ENCODE measurements around the gene CTRB2.

CTRB2 gene

DNA sequence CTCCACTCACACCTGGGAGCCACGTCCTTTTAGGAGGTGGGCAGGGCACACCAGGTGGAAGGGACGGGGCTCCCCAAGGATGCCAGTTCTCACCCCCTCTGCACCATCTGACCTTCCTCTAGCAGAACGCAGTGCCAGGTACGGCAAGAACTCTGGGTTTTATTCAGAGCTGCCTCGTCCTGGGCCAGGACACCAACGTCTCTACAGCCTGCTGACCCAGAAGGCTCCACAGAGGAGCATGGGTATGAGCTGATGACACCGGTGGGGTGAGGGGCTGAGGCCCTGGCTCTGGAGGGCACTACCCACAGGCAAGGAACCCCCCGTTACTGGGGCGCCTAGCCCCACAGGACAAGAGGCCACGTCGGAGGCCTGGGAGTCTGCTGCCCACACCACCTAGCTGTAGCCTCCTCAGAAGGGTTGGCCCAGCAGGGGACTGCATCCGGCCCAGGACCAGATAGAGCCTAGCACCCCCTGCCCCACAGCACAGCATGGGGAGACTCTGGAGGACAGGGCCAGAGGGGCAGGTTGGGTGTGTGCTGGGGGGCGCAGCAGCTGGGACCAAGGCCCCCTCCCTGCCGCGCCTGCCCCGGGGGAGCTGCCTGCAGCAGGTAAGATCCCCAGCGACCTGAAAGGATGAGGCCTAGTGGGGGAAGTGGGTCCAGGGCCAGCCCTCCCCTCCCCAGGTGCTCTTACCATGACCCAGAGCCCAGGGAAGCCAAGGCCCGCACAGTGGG lies 30.6 kb upstream of the CTRB2 start:
- CTCF ChIA-PET, result interaction anchor here (0.6 to 1.6 kb wide), 2 partner anchors 145 to 165 kb away, joined by 3 to 5 read pairs; no protein-coding TSS in a partner anchor
- no peaks in the 10 kb centered on the region for H3K36me3 Mint-ChIP-seq
- peaks cover 32% of the 10 kb centered on the region for H3K27me3 Mint-ChIP-seq
- no peaks in the 10 kb centered on the region for H3K9me3 Mint-ChIP-seq
- DNase-seq, result no peak
- H3K4me3 Mint-ChIP-seq, result no peak overlapping the region
- H3K27ac Mint-ChIP-seq, result no peak overlapping the region
- H3K4me1 Mint-ChIP-seq, result no peaks in the 10 kb centered on the region

DNA sequence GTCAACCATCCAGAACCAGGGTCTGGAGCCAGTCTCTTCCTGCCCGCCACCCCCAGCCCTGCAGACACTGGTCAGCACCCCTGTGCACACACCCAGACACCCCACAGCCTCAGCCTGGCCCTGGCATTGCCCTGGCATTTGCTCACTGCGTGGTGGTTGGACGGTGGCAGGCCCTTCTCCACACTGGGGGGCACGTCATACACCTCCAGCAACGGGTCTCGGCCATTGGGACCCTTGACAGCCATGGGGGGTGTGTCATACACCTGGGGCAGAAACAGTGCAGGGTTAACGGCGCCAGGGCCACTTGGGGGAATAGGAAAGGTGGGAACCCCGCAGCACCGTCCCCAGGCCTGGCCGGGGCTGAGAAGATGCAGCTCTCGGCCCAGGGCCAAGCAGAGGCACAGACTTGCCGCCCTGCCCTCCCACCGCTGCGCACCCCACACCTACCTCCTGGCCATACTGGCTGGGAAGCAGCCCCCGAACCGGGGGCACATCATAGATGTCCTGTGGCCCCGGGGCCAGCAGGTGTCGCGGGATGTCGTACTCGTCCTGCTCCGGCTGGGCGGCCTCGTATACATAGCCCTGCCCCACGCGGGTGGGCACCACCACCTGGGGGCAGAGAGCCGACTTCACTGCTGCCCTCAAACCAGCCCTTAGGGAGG lies 29.9 kb upstream of the CTRB2 start:
- peaks cover 25% of the 10 kb centered on the region for H3K27me3 Mint-ChIP-seq
- no peaks in the 10 kb centered on the region for H3K4me1 Mint-ChIP-seq
- H3K9me3 Mint-ChIP-seq, result no peaks in the 10 kb centered on the region
- DNase-seq, result no peak
- no peak overlapping the region for H3K27ac Mint-ChIP-seq
- no peak overlapping the region for H3K4me3 Mint-ChIP-seq
- H3K36me3 Mint-ChIP-seq, result no peaks in the 10 kb centered on the region
- CTCF ChIA-PET, result interaction anchor here (1.1 to 1.6 kb wide), 2 partner anchors 145 to 165 kb away, joined by 4 to 5 read pairs; no protein-coding TSS in a partner anchor

DNA sequence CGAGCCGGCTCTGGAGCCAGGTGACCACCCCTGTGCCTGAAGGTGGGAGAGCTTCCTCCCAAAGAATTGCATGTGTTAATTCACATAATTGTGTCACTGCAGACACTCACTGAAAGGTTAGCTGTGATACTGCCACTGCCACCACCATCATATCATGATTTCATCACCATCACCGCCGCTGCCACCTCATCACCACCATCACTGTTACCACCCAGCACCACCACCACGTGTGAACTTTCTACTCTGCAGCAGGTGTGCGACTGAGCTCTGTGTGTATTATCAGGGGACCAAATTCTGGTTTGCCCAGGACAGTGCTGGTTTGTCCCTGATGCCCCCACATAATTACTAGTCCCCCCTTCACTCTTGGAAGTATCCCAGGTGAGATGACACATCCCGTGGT lies 29.3 kb upstream of the CTRB2 start:
- H3K27me3 Mint-ChIP-seq, result peaks cover 23% of the 10 kb centered on the region
- CTCF ChIA-PET, result interaction anchor here (1.1 to 4.0 kb wide), 3 partner anchors 146 to 165 kb away, joined by 4 to 43 read pairs (median 5); no protein-coding TSS in a partner anchor

DNA sequence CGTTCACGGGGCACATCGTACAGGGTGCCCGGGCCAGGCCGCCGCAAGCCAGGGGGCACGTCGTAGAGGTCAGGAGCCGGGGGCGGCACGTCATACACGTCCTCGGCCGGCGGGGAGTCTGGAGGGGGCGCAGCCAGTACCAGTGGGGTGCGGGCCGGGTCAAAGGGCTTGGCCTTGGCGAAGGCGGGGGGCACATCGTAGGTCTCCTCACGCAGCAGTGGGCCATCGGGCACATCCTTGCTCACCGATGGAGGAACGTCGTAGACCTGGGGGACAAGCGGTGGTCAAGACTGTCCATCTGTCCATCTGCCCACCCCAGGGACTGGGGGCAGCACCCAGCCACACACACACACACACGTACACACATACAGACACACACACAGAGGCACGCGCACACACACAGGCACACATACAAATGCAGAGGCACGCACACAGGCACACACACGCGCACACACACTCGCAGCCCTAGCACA lies 28.8 kb upstream of the CTRB2 start:
- H3K27ac Mint-ChIP-seq, result no peak overlapping the region
- CTCF ChIA-PET, result interaction anchor here (1.1 to 4.0 kb wide), 2 partner anchors 149 to 166 kb away, joined by 4 to 43 read pairs; no protein-coding TSS in a partner anchor
- no peak overlapping the region for H3K4me3 Mint-ChIP-seq
- no peak for DNase-seq
- H3K4me1 Mint-ChIP-seq, result no peaks in the 10 kb centered on the region
- peaks cover 23% of the 10 kb centered on the region for H3K27me3 Mint-ChIP-seq
- H3K36me3 Mint-ChIP-seq, result no peaks in the 10 kb centered on the region
- H3K9me3 Mint-ChIP-seq, result no peaks in the 10 kb centered on the region

More for the DNA sequence above, 29.3 kb upstream of the CTRB2 start:
- Mint-ChIP-seq H3K9me3 (no peaks in the 10 kb centered on the region), H3K36me3 (no peaks in the 10 kb centered on the region), H3K4me3 (no peak overlapping the region), H3K27ac (no peak overlapping the region), H3K4me1 (no peaks in the 10 kb centered on the region)
- no peak for DNase-seq

DNA sequence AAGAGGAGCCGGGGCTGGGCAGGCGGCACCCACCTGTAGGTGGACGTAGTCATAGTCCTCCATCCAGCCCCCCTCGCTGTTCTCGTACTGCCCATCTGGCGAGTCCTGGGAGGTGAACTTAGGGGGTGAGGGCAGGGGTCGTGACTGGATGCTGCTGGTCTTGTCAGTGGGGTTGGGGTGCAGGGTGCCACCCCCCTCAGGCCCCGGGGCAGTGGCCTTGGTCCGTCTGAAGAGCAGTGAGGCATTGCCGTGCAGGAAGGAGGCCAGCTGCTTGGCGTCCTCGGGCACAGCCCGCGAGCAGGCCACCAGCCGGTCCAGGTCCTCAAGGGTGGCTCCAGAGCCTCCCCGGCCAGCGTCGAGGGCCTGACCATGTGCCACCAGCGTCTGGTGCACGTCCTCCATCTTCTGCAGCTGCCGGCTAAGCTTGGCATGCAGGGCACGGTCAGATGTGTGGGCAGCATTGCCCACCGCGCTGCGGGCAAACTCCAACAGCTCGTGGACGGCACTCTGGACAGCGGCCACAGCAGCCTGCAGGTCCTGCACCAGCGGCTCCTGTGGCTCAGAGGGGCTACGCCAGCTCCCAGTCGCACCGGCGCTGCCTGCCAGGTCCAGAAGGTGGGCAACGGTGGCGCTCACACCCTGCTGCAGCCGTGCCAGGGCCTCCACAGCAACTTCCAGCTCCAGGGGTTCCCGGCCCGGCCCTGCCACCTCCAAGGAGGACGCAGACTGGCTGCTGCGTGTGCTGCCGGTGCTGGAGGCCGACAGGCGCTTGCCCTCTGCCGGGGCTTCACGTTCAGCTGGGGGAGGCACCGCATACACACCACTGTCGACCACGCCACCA lies 28.1 kb upstream of the CTRB2 start:
- peaks cover 25% of the 10 kb centered on the region for H3K27me3 Mint-ChIP-seq
- H3K4me3 Mint-ChIP-seq, result no peak overlapping the region
- no peaks in the 10 kb centered on the region for H3K4me1 Mint-ChIP-seq
- H3K36me3 Mint-ChIP-seq, result no peaks in the 10 kb centered on the region
- CTCF ChIA-PET, result interaction anchor here (0.8 to 4.0 kb wide), 11 partner anchors 35 to 169 kb away, joined by 3 to 43 read pairs (median 16); no protein-coding TSS in a partner anchor
- H3K27ac Mint-ChIP-seq, result no peak overlapping the region
- DNase-seq, result no peak
- H3K9me3 Mint-ChIP-seq, result no peaks in the 10 kb centered on the region

DNA sequence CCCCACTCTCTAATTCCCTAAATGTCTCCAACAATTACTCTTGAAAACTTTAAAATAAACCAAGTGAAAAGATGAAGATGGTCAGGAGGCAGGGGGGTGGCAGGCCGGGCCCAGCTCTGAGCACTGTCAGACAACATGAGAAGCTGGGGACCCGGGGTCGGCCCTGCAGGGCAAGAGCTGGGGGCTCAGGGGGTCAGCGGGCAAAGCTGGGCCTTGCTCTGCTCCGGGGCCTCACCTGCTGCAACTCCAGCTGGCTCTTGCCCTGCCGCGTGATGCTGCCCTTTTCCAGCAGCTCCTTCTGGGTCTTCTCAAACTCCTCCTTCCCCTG lies 26.6 kb upstream of the CTRB2 start:
- CTCF ChIA-PET, result interaction anchor here (0.6 to 4.0 kb wide), 32 partner anchors 16 to 533 kb away, joined by 3 to 43 read pairs (median 4); partner anchors contain the start of genes CFDP1 and TMEM170A

DNA sequence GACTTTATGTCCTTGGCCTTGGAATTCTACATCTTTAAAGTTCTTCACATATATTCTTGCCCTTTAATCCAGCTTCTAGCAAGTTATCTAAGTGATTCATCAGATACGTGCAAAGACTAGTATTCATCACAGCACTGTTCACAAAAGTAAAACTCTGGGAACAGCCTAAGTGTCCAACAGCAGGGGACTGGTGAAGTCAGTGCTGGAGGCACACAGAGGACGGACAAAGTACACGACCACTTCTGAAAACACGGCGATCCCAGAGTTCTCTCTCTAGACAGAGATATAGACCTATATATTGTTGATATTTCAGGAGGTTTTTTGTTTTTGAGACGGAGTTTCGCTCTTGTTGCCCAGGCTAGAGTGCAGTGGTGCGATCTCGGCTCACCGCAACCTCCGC lies 24.6 kb upstream of the CTRB2 start:
- Mint-ChIP-seq H3K27ac (no peak overlapping the region), H3K27me3 (peaks cover 25% of the 10 kb centered on the region), H3K36me3 (no peaks in the 10 kb centered on the region), H3K4me1 (no peaks in the 10 kb centered on the region), H3K9me3 (no peaks in the 10 kb centered on the region), H3K4me3 (no peak overlapping the region)
- no peak for DNase-seq
- CTCF ChIA-PET, result no interaction called here

More for the DNA sequence above, 26.6 kb upstream of the CTRB2 start:
- Mint-ChIP-seq H3K4me1 (no peaks in the 10 kb centered on the region), H3K27ac (no peak overlapping the region), H3K9me3 (no peaks in the 10 kb centered on the region), H3K4me3 (no peak overlapping the region), H3K27me3 (peaks cover 22% of the 10 kb centered on the region), H3K36me3 (no peaks in the 10 kb centered on the region)
- no peak for DNase-seq

DNA sequence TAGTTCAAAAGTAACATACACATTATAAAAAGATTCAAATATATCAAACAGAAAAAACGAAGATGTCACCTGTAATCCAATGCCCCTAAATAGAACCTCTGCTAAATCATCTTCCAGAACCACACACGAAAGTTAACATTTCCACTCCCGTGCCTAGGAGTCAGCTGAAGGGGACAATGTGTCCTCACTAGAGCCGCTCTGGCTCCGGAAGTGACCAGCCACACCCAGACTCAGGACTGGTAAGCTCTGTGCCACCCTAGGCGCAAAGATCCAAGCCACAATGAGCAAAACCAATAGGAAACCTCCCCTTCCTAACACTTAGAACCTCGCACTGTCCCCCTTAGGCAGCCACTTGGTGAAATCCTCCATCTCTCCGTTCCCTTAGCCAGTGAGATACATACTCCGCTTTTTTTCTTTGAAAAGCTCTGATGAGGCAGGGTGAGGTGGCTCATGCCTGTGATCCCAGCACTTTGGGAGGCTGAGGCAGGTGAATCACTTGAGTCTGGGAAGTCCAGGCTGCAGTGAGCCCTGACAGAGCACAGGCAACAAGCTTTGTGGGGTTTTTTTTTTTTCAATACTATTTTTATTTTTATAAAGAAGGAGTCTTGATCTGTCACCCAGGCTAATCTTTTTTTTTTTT lies 23.6 kb upstream of the CTRB2 start:
- DNase-seq, result no peak
- Mint-ChIP-seq H3K4me1 (no peaks in the 10 kb centered on the region), H3K27me3 (peaks cover 18% of the 10 kb centered on the region), H3K9me3 (no peaks in the 10 kb centered on the region), H3K27ac (no peak overlapping the region), H3K36me3 (no peaks in the 10 kb centered on the region), H3K4me3 (no peak overlapping the region)
- CTCF ChIA-PET, result no interaction called here

DNA sequence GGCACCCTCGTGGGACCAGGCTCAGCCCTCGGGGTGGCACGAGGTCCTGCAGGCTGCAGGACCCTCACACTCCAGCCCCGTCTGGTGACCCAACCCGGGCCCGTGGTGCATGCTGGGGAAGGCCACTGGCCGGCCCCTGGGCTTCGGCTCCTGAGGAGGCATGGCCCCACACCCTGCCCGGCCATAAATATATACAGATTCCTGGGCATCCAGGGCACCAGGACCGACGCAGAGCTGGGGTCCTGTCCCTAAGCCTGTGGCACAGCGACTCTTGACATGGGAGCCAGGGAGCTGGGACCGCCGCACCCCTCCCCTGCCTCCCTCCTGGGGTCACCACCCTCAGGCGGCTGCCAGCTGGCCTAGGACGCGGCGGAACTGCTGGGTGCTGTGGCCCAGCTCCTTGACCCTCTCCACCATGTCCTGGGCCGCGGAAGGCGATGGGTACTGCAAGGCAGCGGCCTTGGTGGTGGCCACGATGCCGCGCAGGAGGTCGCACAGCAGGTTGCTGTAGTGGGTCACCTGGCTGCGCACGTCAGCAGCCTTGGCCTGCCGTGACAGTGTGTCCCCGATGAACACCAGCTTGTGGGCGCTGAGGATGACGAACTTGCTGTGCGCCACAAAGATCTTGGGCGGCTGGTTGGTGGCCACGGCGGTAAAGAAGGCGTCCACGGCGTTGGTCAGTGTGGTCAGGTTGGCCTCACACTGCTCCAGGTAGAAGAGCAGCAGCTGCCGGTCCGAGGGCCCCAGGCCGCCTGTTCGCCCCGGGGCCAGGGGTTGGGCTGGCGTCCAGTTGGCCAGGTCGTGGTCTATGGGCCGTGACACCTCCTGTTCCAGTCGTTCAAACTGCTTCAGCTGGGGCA lies 22.4 kb upstream of the CTRB2 start:
- Mint-ChIP-seq H3K4me3 (no peak overlapping the region), H3K9me3 (no peaks in the 10 kb centered on the region), H3K27me3 (peaks cover 17% of the 10 kb centered on the region), H3K27ac (no peak overlapping the region), H3K36me3 (no peaks in the 10 kb centered on the region), H3K4me1 (no peaks in the 10 kb centered on the region)
- CTCF ChIA-PET, result interaction anchor here (1.7 kb wide), 1 partner anchor 30 kb away, joined by 7 read pairs; no protein-coding TSS in a partner anchor
- no peak for DNase-seq

DNA sequence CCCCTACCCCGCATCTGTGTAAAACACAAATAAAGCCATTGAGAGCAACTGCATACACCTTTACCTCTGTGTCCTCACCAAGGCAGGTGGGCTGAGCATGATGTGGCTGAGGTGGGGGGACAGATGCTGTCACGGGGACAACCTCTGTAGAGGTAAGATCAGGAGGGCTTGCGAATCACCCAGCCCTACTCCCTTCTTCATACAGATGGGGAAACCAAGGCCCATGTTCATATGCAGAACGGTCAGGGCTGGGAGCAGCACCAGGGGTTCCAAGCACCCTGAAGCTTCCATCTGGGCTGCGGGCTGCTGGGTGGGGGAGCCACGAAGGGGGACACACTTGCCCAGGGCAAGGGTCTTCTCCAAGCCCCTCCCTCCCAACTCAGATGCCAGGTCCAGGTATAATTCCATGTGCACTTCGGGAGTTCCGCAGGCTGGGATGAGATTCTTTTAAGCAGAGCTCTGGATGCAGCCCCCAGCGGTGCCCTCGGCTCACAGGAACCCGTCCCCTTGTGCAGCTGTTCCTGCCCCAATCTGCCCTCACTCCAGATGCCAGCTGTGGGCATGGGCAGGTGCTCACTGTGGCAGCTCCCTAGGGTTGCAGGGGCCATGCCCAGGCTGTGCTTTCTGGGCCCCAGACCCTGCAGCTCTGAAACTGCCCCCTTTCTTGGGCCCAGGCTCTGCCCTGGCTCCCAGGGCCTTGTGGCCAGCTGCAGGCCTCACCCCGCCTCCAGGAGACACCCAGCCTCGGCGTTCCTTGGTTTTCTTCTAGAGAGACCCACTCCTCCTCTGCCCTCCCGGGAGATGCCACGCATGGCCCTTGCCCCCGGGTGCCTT lies 21.4 kb upstream of the CTRB2 start:
- H3K27me3 Mint-ChIP-seq, result peaks cover 17% of the 10 kb centered on the region
- no peaks in the 10 kb centered on the region for H3K36me3 Mint-ChIP-seq
- CTCF ChIA-PET, result interaction anchor here (0.5 to 1.7 kb wide), 3 partner anchors 29 to 155 kb away, joined by 3 to 7 read pairs (median 3); no protein-coding TSS in a partner anchor
- DNase-seq, result no peak
- H3K4me3 Mint-ChIP-seq, result no peak overlapping the region
- no peaks in the 10 kb centered on the region for H3K9me3 Mint-ChIP-seq
- no peaks in the 10 kb centered on the region for H3K4me1 Mint-ChIP-seq
- H3K27ac Mint-ChIP-seq, result no peak overlapping the region

DNA sequence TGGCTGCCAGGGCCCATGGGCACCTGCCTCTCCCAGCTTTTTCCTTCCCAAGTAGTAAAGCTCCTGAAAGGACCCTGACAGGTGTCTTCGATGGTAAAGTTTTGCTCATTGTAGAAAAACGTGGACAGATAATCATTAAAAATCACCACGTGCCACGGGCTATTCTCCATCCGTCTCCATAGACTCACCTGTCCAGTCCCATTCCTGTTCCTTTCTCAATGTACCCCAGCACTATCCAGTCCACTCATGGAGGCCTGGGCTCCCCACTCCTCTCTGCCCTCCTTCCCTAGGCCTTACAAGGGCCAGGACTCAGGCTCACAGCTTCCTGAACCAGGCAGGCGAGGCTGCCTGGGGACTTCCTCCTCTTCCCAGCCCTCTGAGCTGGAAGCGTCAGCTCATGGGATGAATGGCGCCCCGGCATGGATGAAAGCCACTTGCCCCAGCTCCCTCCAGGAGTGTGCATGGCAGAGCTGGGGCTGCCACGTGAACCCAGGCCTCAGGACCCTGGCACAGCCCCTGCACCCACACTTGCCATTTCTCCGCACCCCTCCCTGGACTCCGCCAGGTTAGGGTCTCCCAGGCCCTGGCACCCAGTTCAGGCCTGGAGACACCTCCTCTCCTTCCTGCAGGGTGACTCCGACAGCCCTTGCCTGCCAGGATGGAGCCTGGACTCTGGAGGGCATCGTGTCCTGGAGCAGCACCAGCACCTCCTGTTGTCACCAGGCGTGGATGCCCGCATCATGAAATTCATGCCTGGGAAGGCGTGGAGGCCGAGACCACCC lies 20.6 kb upstream of the CTRB2 start:
- H3K27me3 Mint-ChIP-seq, result peaks cover 14% of the 10 kb centered on the region
- no peak for DNase-seq
- no peaks in the 10 kb centered on the region for H3K4me1 Mint-ChIP-seq
- no peak overlapping the region for H3K27ac Mint-ChIP-seq
- no peaks in the 10 kb centered on the region for H3K36me3 Mint-ChIP-seq
- H3K4me3 Mint-ChIP-seq, result no peak overlapping the region
- H3K9me3 Mint-ChIP-seq, result no peaks in the 10 kb centered on the region
- CTCF ChIA-PET, result interaction anchor here (0.6 to 1.7 kb wide), 2 partner anchors 29 to 158 kb away, joined by 3 to 7 read pairs; no protein-coding TSS in a partner anchor
